ENCODE results near the gene RUNX2.

Gene RUNX2

GRCh38 chr6:45655745-45656476 is 327.8 kb downstream of the RUNX2 start:
- no peaks in the 10 kb centered on the region for H3K4me1 ChIP-seq (ENCODE audit: control insufficient read depth, low read depth, low read length)
- no peak overlapping the region for H3K27ac ChIP-seq (ENCODE audit: low read length)
- no peaks in the 10 kb centered on the region for H3K9me3 ChIP-seq (ENCODE audit: control insufficient read depth, low read depth, low read length)
- no peaks in the 10 kb centered on the region for H3K27me3 ChIP-seq (ENCODE audit: control insufficient read depth, insufficient read depth, low read length)
- no peak overlapping the region for H3K9ac ChIP-seq (ENCODE audit: low read length)
- no peaks in the 10 kb centered on the region for H3K36me3 ChIP-seq (ENCODE audit: control insufficient read depth, low read depth, low read length)
- H3K4me3 ChIP-seq (ENCODE audit: low read length), result no peak overlapping the region

DNA sequence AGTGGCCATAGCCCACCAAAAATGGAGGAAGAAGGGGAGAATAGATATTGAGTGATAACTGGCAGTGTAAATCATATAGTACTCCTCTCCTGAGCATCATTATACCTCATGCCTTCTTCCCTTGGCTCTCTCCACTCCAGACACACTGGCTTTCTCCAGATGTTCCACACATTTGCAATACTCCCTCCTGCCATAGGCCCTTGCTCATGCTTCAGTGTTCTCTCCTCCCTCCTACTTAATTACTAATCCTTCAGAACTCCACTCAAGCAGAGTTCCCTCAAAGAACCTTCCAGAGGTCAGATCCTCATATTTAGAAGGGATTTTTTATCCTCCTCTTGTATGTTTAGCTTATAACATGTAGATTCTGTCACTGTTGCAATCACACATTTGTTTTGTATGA is 329.1 kb downstream of the RUNX2 start:
- Histone ChIP-seq H3K27ac (ENCODE audit: low read length) (no peak overlapping the region), H3K4me3 (ENCODE audit: low read length) (no peak overlapping the region), H3K9ac (ENCODE audit: low read length) (no peak overlapping the region), H3K9me3 (ENCODE audit: control insufficient read depth, low read depth, low read length) (no peaks in the 10 kb centered on the region), H3K36me3 (ENCODE audit: control insufficient read depth, low read depth, low read length) (no peaks in the 10 kb centered on the region), H3K4me1 (ENCODE audit: control insufficient read depth, low read depth, low read length) (no peaks in the 10 kb centered on the region), H3K27me3 (ENCODE audit: control insufficient read depth, insufficient read depth, low read length) (no peaks in the 10 kb centered on the region)

GRCh38 chr6:45658400-45658799 is 330.3 kb downstream of the RUNX2 start:
- H3K27me3 ChIP-seq (ENCODE audit: control insufficient read depth, insufficient read depth, low read length), result no peaks in the 10 kb centered on the region
- H3K27ac ChIP-seq (ENCODE audit: low read length), result no peak overlapping the region
- H3K9me3 ChIP-seq (ENCODE audit: control insufficient read depth, low read depth, low read length), result no peaks in the 10 kb centered on the region
- no peaks in the 10 kb centered on the region for H3K4me1 ChIP-seq (ENCODE audit: control insufficient read depth, low read depth, low read length)
- no peak overlapping the region for H3K9ac ChIP-seq (ENCODE audit: low read length)
- H3K36me3 ChIP-seq (ENCODE audit: control insufficient read depth, low read depth, low read length), result no peaks in the 10 kb centered on the region
- H3K4me3 ChIP-seq (ENCODE audit: low read length), result no peak overlapping the region

DNA sequence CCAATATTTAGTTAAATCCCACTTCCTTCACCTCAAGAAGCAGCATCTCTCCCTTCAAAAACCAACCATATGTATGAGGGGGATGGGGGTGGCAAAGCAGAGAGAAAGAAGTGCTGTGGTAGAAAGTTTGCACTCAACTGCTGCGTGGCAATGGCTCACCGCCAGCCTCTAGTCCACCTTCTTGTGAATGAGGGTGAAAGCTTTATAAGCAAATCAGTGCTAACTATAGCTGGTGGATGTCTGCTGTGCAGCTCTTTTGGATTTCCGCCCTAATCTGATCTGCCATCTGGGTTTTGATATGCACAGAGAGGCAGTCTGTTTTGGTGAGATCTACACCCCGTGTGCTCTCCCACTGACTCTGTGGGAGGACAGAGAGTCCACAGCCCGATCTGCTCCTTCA is 330.8 kb downstream of the RUNX2 start:
- H3K4me1 ChIP-seq (ENCODE audit: control insufficient read depth, low read depth, low read length), result no peaks in the 10 kb centered on the region
- no peak overlapping the region for H3K9ac ChIP-seq (ENCODE audit: low read length)
- no peaks in the 10 kb centered on the region for H3K36me3 ChIP-seq (ENCODE audit: control insufficient read depth, low read depth, low read length)
- no peaks in the 10 kb centered on the region for H3K9me3 ChIP-seq (ENCODE audit: control insufficient read depth, low read depth, low read length)
- H3K27ac ChIP-seq (ENCODE audit: low read length), result no peak overlapping the region
- no peak overlapping the region for H3K4me3 ChIP-seq (ENCODE audit: low read length)
- H3K27me3 ChIP-seq (ENCODE audit: control insufficient read depth, insufficient read depth, low read length), result no peaks in the 10 kb centered on the region

- no peaks in the 10 kb centered on the region for H3K9me3 ChIP-seq (ENCODE audit: control insufficient read depth, low read depth, low read length)
- no peak overlapping the region for H3K9ac ChIP-seq (ENCODE audit: low read length)
- no peak overlapping the region for H3K4me3 ChIP-seq (ENCODE audit: low read length)
- no peak overlapping the region for H3K27ac ChIP-seq (ENCODE audit: low read length)
- peaks cover 9% of the 10 kb centered on the region for H3K4me1 ChIP-seq (ENCODE audit: control insufficient read depth, low read depth, low read length)
- H3K36me3 ChIP-seq (ENCODE audit: control insufficient read depth, low read depth, low read length), result no peaks in the 10 kb centered on the region
- no peaks in the 10 kb centered on the region for H3K27me3 ChIP-seq (ENCODE audit: control insufficient read depth, insufficient read depth, low read length)
Measured at GRCh38 chr6:45661661-45662060, 333.5 kb downstream of the RUNX2 start.

DNA sequence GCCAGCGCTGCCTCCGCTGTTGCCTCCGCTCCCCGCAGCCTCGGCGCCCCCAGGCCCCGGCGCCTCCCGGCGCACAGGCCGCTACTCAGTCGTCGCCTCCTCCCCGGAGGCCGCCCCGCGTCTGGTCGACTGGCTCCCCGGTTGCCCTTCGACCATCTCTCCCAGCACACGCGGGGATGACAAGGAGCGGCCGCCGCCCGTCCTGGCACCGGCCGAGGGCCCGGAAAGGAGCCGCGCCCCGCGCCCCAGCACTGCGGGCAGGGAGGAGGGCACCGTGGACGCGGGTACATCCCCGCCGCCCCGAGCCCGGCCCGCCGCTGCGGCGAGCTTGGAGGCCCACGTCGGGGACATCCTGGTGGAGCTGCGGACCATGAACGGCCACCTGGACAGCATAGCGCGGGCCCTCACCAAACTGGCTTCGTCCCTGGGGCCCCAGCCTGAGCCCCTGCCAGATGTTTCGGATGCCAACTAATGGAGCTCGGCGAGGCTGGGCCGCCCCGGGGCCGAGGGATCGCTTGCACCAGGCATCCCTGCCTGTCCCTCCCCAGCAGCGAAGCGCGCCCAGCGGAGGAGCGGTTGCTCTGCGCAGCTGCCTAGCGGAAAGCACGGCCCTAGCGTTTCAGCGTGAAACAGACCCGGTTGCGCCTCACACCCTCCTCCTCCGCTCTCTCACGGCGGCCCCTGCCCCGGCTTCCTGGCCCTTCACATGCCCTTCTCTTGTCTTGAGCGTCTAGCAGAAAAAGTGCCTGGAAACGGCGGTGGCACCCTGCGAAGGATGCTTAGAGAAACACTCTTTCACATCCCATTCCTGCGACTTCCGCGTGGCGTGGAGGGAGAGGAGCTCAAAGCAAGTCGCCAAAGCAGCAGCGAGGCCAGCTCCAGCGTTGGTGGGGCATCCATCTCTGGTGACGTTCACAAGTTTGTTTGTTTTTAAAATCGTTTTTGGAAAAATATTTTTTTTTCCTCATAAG is 335.4 kb downstream of the RUNX2 start:
- Histone ChIP-seq H3K27me3 (ENCODE audit: control insufficient read depth, insufficient read depth, low read length) (no peaks in the 10 kb centered on the region), H3K36me3 (ENCODE audit: control insufficient read depth, low read depth, low read length) (no peaks in the 10 kb centered on the region), H3K4me3 (ENCODE audit: low read length) (no peak overlapping the region), H3K9ac (ENCODE audit: low read length) (no peak overlapping the region), H3K4me1 (ENCODE audit: control insufficient read depth, low read depth, low read length) (peaks cover 19% of the 10 kb centered on the region), H3K9me3 (ENCODE audit: control insufficient read depth, low read depth, low read length) (no peaks in the 10 kb centered on the region), H3K27ac (ENCODE audit: low read length) (no peak overlapping the region)

GRCh38 chr6:45664707-45665106 is 336.6 kb downstream of the RUNX2 start:
- no peaks in the 10 kb centered on the region for H3K27me3 ChIP-seq (ENCODE audit: control insufficient read depth, insufficient read depth, low read length)
- no peaks in the 10 kb centered on the region for H3K9me3 ChIP-seq (ENCODE audit: control insufficient read depth, low read depth, low read length)
- H3K27ac ChIP-seq (ENCODE audit: low read length), result no peak overlapping the region
- no peaks in the 10 kb centered on the region for H3K36me3 ChIP-seq (ENCODE audit: control insufficient read depth, low read depth, low read length)
- H3K9ac ChIP-seq (ENCODE audit: low read length), result no peak overlapping the region
- no peak overlapping the region for H3K4me3 ChIP-seq (ENCODE audit: low read length)
- peaks cover 19% of the 10 kb centered on the region for H3K4me1 ChIP-seq (ENCODE audit: control insufficient read depth, low read depth, low read length)

GRCh38 chr6:45665859-45666258 is 337.7 kb downstream of the RUNX2 start:
- no peaks in the 10 kb centered on the region for H3K27me3 ChIP-seq (ENCODE audit: control insufficient read depth, insufficient read depth, low read length)

DNA sequence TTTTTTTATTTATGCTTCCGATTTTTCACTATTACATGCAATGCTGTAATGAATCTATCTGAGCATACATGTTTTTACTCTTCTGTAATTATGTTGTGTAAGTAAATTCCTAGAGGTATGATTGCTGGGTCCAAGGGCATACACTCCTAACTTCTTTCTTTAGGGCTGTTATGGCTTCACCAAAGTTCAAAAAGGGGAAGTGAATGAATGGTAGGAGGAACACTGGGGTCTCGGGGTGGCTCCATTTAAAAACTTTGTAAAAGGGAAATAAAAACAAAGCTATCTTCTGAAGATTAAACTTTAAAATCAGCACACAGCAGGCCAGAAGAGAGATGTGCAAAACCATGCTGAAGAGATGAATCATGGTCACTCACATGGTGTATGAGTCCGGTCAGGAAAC is 338.7 kb downstream of the RUNX2 start:
- Histone ChIP-seq H3K4me1 (ENCODE audit: control insufficient read depth, low read depth, low read length) (peaks cover 19% of the 10 kb centered on the region), H3K36me3 (ENCODE audit: control insufficient read depth, low read depth, low read length) (no peaks in the 10 kb centered on the region), H3K9me3 (ENCODE audit: control insufficient read depth, low read depth, low read length) (no peaks in the 10 kb centered on the region), H3K27ac (ENCODE audit: low read length) (no peak overlapping the region), H3K9ac (ENCODE audit: low read length) (no peak overlapping the region), H3K4me3 (ENCODE audit: low read length) (no peak overlapping the region), H3K27me3 (ENCODE audit: control insufficient read depth, insufficient read depth, low read length) (no peaks in the 10 kb centered on the region)

More at GRCh38 chr6:45665859-45666258, 337.7 kb downstream of the RUNX2 start:
- Histone ChIP-seq H3K9me3 (ENCODE audit: control insufficient read depth, low read depth, low read length) (no peaks in the 10 kb centered on the region), H3K4me3 (ENCODE audit: low read length) (no peak overlapping the region), H3K4me1 (ENCODE audit: control insufficient read depth, low read depth, low read length) (peaks cover 19% of the 10 kb centered on the region), H3K36me3 (ENCODE audit: control insufficient read depth, low read depth, low read length) (no peaks in the 10 kb centered on the region), H3K9ac (ENCODE audit: low read length) (no peak overlapping the region), H3K27ac (ENCODE audit: low read length) (no peak overlapping the region)

DNA sequence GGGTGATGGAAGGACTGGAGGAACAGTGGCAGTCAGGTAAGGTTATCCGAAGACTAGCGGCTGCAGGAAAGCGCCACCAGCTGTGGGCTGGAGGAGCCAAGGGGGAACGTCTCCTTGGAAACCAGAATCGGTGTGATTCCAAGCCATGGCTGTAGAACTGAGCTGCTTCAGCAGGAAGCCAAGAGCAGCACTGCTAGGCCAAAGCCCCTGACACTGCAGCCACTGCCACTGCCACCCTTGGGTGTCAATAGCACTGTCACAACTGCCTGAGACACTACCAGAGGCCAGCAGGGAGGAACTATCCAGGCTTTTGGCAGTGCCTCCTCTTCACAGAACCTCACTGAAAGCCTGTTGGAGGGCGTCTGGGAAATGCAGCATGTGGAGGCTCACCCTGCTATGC is 339.2 kb downstream of the RUNX2 start:
- Histone ChIP-seq H3K36me3 (ENCODE audit: control insufficient read depth, low read depth, low read length) (no peaks in the 10 kb centered on the region), H3K4me1 (ENCODE audit: control insufficient read depth, low read depth, low read length) (peaks cover 19% of the 10 kb centered on the region), H3K27ac (ENCODE audit: low read length) (no peak overlapping the region)

GRCh38 chr6:45667766-45668165 is 339.6 kb downstream of the RUNX2 start:
- no peaks in the 10 kb centered on the region for H3K27me3 ChIP-seq (ENCODE audit: control insufficient read depth, insufficient read depth, low read length)
- H3K27ac ChIP-seq (ENCODE audit: low read length), result no peak overlapping the region
- no peaks in the 10 kb centered on the region for H3K9me3 ChIP-seq (ENCODE audit: control insufficient read depth, low read depth, low read length)
- peaks cover 19% of the 10 kb centered on the region for H3K4me1 ChIP-seq (ENCODE audit: control insufficient read depth, low read depth, low read length)
- H3K4me3 ChIP-seq (ENCODE audit: low read length), result no peak overlapping the region
- H3K9ac ChIP-seq (ENCODE audit: low read length), result no peak overlapping the region
- H3K36me3 ChIP-seq (ENCODE audit: control insufficient read depth, low read depth, low read length), result no peaks in the 10 kb centered on the region

More for the DNA sequence above, 339.2 kb downstream of the RUNX2 start:
- Histone ChIP-seq H3K4me3 (ENCODE audit: low read length) (no peak overlapping the region), H3K27me3 (ENCODE audit: control insufficient read depth, insufficient read depth, low read length) (no peaks in the 10 kb centered on the region), H3K9me3 (ENCODE audit: control insufficient read depth, low read depth, low read length) (no peaks in the 10 kb centered on the region), H3K9ac (ENCODE audit: low read length) (no peak overlapping the region)

All from iPS-18a (cell line).